HepG2 (cell line): ENCODE results near the gene PRSS50. TPM values are rescaled to one million over a fixed set of nuclear protein-coding genes. Genes with fewer than 3 reads are reported as not detected.

ENCODE experiments used
- ARID2 ChIP-seq: sonication (generic); formaldehyde crosslinking; IDR thresholded peaks from 2 replicates; pipeline ENCODE4 v1.8.1; 2022; ENCODE audit warnings: mild to moderate bottlenecking, missing genetic modification reagents, borderline replicate concordance
- ARNT ChIP-seq: fragments of 450-650 bp; IDR thresholded peaks from 2 replicates; pipeline ENCODE4 v1.6.1; 2017
- E2F1 ChIP-seq: sonication (generic); formaldehyde crosslinking; IDR thresholded peaks from 2 replicates; pipeline ENCODE4 v1.5.0; 2020; ENCODE audit warnings: missing genetic modification reagents
- FOSL1 ChIP-seq: sonication (generic); formaldehyde crosslinking; IDR thresholded peaks from 2 replicates; pipeline ENCODE4 v1.9.0; 2021; ENCODE audit warnings: missing genetic modification reagents, borderline replicate concordance
- GATA4 ChIP-seq: sonication (generic); IDR thresholded peaks from 2 replicates; pipeline ENCODE4 v1.6.1; 2016; ENCODE audit warnings: antibody characterized with exemption, low read depth, borderline replicate concordance
- HES4 ChIP-seq: sonication (generic); formaldehyde crosslinking; IDR thresholded peaks from 2 replicates; pipeline ENCODE4 v1.9.0; 2021; ENCODE audit warnings: mild to moderate bottlenecking, missing genetic modification reagents, borderline replicate concordance
- HNF4A ChIP-seq: sonication (generic); formaldehyde crosslinking; IDR thresholded peaks from 2 replicates; pipeline ENCODE4 v1.4.0; 2020; ENCODE audit warnings: missing genetic modification reagents
- SMC3 ChIP-seq: IDR thresholded peaks from 2 replicates; pipeline ENCODE4 v1.6.1; 2011; ENCODE audit warnings: low read length, improper control_type of control experiment
- SNAPC2 ChIP-seq: sonication (generic); formaldehyde crosslinking; IDR thresholded peaks from 2 replicates; pipeline ENCODE4 v1.8.1; 2022; ENCODE audit warnings: mild to moderate bottlenecking, missing genetic modification reagents
- SP2 ChIP-seq: sonication (generic); formaldehyde crosslinking; IDR thresholded peaks from 2 replicates; pipeline ENCODE4 v1.5.1; 2020; ENCODE audit warnings: mild to moderate bottlenecking, missing genetic modification reagents
- STAG1 ChIP-seq: sonication (generic); formaldehyde crosslinking; IDR thresholded peaks from 2 replicates; pipeline ENCODE4 v1.4.0; 2020; ENCODE audit warnings: missing genetic modification reagents
- ZBTB46 ChIP-seq: sonication (generic); formaldehyde crosslinking; IDR thresholded peaks from 2 replicates; pipeline ENCODE4 v1.4.0; 2020; ENCODE audit warnings: mild to moderate bottlenecking, missing genetic modification reagents, borderline replicate concordance
- ZNF329 ChIP-seq: sonication (generic); formaldehyde crosslinking; IDR thresholded peaks from 2 replicates; pipeline ENCODE4 v1.9.0; 2021; ENCODE audit warnings: low read depth, mild to moderate bottlenecking, missing genetic modification reagents
- ZNF577 ChIP-seq: sonication (generic); formaldehyde crosslinking; IDR thresholded peaks from 2 replicates; pipeline ENCODE4 v1.4.0; 2020; ENCODE audit warnings: mild to moderate bottlenecking, low read depth, missing genetic modification reagents, borderline replicate concordance
- ZSCAN22 ChIP-seq: sonication (generic); formaldehyde crosslinking; IDR thresholded peaks from 2 replicates; pipeline ENCODE4 v1.4.0; 2020; ENCODE audit warnings: mild to moderate bottlenecking, missing genetic modification reagents
- polyA plus RNA-seq, 8 experiments: library from polyadenylated mRNA; depleted of rRNA in 3 of 8; stranded (reverse) in 7 of 8; unstranded in 1 of 8; fragments of >200 nt; fragmentation: Illumina TruSeq in 4 of 8; extraction: Trizol in 4 of 8; gene quantifications; 2 replicates each; pipeline versions ENCODE4 v1.2.1 to v1.2.3, GENCODE V29; 2011 to 2016; ENCODE audit warnings: low read depth in 4 of 8, missing spikeins in 1 of 8, mixed read lengths in 1 of 8; ENCODE audit not compliant: insufficient read depth in 1 of 8
- total RNA-seq, 5 experiments: library from RNA; depleted of rRNA; stranded (reverse); fragments of >200 nt; fragmentation: Illumina TruSeq; extraction: Trizol; gene quantifications; 2 replicates each; pipeline ENCODE4 v1.2.3, GENCODE V29; 2016; ENCODE audit warnings: low read depth in 1 of 5
- TF ChIP-seq, protein P1 (sequence below): sonication (generic); formaldehyde crosslinking; IDR thresholded peaks from 2 replicates; pipeline ENCODE4 v1.5.0; 2020; ENCODE audit warnings: mild to moderate bottlenecking, missing genetic modification reagents, moderate library complexity
- TF ChIP-seq, protein P2 (sequence below): sonication (generic); formaldehyde crosslinking; IDR thresholded peaks from 2 replicates; pipeline ENCODE4 v1.4.0; 2020; ENCODE audit warnings: mild to moderate bottlenecking, low read depth, missing genetic modification reagents
- TF ChIP-seq, protein P3 (sequence below): IDR thresholded peaks from 2 replicates; pipeline ENCODE4 v1.6.1; 2012; ENCODE audit warnings: low read length, improper control_type of control experiment
- TF ChIP-seq, protein P4 (sequence below): IDR thresholded peaks from 2 replicates; pipeline ENCODE4 v1.6.1; 2012; ENCODE audit warnings: low read depth, low read length, improper control_type of control experiment

Gene PRSS50
- total and polyA plus RNA-seq, 2 of the 13 experiments (the other 11 are each of a cell fraction or from before 2014, with no cell fraction given), result not detected

DNA sequence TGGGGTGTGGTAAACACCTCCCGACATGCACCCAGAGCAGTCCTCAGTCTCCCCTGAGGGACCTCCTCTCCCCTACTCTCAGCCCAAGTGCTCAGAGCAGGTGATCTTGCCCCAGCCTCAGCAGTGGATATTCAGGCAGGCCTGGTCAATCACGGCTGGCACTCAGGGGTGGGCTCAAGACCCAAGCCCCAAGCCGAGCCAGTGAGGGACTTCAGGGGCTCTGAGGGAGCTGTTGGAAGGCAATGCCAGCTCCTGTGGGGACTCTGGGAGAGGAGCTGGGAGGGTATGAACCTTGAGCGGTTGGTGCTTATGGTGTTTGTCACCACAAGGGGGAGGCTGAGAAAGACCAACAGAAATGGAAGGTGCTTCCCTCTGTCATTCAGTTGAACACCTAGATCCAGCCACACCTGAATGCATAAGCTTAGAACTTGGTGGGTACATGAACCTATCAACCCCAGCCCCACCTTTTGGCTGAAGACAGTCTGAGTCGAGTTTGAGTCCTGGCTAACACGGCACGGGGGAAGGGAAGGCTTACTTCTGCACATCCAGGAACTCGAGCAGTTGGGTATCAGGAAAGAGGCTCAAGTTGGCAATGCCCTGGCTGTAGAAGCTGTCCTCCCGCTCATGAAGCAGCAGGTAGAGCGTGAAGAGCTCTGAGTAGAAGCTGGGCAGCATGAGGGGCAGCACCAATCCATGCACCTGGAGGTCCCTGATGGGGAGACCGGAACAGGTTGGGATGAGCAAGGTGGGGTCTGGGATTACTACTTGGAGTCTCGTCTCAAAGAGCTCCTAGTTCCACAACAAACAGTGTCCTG, 43.4 kb downstream of the PRSS50 start (continued):
- TF ChIP-seq, protein P1, sequence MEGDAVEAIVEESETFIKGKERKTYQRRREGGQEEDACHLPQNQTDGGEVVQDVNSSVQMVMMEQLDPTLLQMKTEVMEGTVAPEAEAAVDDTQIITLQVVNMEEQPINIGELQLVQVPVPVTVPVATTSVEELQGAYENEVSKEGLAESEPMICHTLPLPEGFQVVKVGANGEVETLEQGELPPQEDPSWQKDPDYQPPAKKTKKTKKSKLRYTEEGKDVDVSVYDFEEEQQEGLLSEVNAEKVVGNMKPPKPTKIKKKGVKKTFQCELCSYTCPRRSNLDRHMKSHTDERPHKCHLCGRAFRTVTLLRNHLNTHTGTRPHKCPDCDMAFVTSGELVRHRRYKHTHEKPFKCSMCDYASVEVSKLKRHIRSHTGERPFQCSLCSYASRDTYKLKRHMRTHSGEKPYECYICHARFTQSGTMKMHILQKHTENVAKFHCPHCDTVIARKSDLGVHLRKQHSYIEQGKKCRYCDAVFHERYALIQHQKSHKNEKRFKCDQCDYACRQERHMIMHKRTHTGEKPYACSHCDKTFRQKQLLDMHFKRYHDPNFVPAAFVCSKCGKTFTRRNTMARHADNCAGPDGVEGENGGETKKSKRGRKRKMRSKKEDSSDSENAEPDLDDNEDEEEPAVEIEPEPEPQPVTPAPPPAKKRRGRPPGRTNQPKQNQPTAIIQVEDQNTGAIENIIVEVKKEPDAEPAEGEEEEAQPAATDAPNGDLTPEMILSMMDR (CRISPR knock-in tag), result peak; percentile 19; the same call in 1 of the 2 replicates
- TF ChIP-seq ZBTB46 (CRISPR knock-in tag) (no peak), ZSCAN22 (no peak), HNF4A (CRISPR knock-in tag) (no peak), SP2 (CRISPR knock-in tag) (no peak), ZNF577 (CRISPR knock-in tag) (no peak), HES4 (CRISPR knock-in tag) (no peak), ARNT (no peak), ARID2 (CRISPR knock-in tag) (no peak), GATA4 (no peak), ZNF329 (peak; percentile 99), FOSL1 (CRISPR knock-in tag) (no peak), SNAPC2 (CRISPR knock-in tag) (no peak), E2F1 (CRISPR knock-in tag) (no peak), SMC3 (peak; percentile 6; the same call in 1 of the 2 replicates), STAG1 (CRISPR knock-in tag) (0 out of 2 replicates have a peak, but pooled peaks have one; percentile 7)
- TF ChIP-seq, protein P2, sequence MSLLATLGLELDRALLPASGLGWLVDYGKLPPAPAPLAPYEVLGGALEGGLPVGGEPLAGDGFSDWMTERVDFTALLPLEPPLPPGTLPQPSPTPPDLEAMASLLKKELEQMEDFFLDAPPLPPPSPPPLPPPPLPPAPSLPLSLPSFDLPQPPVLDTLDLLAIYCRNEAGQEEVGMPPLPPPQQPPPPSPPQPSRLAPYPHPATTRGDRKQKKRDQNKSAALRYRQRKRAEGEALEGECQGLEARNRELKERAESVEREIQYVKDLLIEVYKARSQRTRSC, result no peak
- TF ChIP-seq, protein P3, sequence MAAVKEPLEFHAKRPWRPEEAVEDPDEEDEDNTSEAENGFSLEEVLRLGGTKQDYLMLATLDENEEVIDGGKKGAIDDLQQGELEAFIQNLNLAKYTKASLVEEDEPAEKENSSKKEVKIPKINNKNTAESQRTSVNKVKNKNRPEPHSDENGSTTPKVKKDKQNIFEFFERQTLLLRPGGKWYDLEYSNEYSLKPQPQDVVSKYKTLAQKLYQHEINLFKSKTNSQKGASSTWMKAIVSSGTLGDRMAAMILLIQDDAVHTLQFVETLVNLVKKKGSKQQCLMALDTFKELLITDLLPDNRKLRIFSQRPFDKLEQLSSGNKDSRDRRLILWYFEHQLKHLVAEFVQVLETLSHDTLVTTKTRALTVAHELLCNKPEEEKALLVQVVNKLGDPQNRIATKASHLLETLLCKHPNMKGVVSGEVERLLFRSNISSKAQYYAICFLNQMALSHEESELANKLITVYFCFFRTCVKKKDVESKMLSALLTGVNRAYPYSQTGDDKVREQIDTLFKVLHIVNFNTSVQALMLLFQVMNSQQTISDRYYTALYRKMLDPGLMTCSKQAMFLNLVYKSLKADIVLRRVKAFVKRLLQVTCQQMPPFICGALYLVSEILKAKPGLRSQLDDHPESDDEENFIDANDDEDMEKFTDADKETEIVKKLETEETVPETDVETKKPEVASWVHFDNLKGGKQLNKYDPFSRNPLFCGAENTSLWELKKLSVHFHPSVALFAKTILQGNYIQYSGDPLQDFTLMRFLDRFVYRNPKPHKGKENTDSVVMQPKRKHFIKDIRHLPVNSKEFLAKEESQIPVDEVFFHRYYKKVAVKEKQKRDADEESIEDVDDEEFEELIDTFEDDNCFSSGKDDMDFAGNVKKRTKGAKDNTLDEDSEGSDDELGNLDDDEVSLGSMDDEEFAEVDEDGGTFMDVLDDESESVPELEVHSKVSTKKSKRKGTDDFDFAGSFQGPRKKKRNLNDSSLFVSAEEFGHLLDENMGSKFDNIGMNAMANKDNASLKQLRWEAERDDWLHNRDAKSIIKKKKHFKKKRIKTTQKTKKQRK, result no peak
- TF ChIP-seq, protein P4, sequence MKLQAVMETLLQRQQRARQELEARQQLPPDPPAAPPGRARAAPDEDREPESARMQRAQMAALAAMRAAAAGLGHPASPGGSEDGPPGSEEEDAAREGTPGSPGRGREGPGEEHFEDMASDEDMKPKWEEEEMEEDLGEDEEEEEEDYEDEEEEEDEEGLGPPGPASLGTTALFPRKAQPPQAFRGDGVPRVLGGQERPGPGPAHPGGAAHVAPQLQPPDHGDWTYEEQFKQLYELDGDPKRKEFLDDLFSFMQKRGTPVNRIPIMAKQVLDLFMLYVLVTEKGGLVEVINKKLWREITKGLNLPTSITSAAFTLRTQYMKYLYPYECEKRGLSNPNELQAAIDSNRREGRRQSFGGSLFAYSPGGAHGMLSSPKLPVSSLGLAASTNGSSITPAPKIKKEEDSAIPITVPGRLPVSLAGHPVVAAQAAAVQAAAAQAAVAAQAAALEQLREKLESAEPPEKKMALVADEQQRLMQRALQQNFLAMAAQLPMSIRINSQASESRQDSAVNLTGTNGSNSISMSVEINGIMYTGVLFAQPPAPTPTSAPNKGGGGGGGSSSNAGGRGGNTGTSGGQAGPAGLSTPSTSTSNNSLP, result no peak
